Heart left ventricle (tissue), 13 donors: ENCODE results near the gene GCH1.

Experiments
- CTCF ChIP-seq, 12 donors: fragments of 200-600 bp; sonication (generic) in 4 of 12; IDR thresholded peaks; one replicate each; pipeline versions ENCODE4 v1.5.0 to v1.8.0; 2018 to 2022; ENCODE audit warnings: antibody characterized with exemption in 12 of 12, mild to moderate bottlenecking in 5 of 12
- POLR2A ChIP-seq, 2 donors: fragments of 450-650 bp; IDR thresholded peaks; one replicate each; pipeline ENCODE4 v1.6.1; 2017; ENCODE audit warnings: antibody characterized with exemption in 2 of 2, mild to moderate bottlenecking in 2 of 2, moderate library complexity in 2 of 2
- donor health status: ischemic (EF 13 %, LVEDD 7.1; RV severe dilation, severe dysfunction).
- donor health status: DM: no; HTN: yes; CAD: no.
- donor health status: DM: no; HTN: no; CAD: no.
- donor health status: ischemic (EF 25% LVEDD 6.9; RV normal size, moderate dysfunction).
- donor health status: ischemic (EF 25% LVEDD 5.7; RV mildly dilated, moderate dysfunction).
- donor health status: ischemic (EF 35%, LVEDD 5.7; RV mildly dilated, moderate dysfunction).
- donor health status: nonischemic (EF 11% LVEDD 7.7; RV severe dilation, severe dysfunction).
- donor health status: DM: yes; HTN: yes; CAD: no.
- donor health status: PGD.
- donor health status: ischemic (EF 29% LVEDD 5.4; RV normal size, mild dysfunction).
- donor health status: nonischemic (EF 23%, LVEDD 6.1; RV moderate dilation, normal function).

DNA sequence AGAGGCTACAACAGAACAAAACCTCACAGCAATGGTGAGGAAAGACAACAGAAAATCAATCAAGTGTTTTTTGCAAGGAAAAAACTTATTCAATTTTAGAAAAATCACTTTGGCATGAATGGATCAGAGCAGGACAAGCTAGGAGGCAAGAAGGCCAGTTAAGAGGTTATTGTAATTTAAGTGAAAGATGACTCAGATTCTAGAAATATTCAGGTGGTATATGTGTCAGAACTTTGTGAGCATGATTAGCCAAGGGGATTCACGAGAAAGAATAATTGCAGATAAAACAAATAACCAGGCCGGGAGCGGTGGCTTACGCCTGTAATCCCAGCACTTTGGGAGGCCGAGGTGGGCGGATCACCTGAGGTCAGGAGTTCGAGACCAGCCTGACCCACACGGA lies 12.7 kb downstream of the GCH1 start:
- no peak for TF ChIP-seq CTCF (IDR thresholded peaks at IDR 0.05)
- TF ChIP-seq POLR2A (IDR thresholded peaks at IDR 0.05) = no peak
